ENCODE results near the gene ENKUR.

The ENKUR gene, protein sequence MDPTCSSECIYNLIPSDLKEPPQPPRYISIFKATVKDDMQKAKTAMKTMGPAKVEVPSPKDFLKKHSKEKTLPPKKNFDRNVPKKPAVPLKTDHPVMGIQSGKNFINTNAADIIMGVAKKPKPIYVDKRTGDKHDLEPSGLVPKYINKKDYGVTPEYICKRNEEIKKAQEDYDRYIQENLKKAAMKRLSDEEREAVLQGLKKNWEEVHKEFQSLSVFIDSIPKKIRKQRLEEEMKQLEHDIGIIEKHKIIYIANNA

DNA sequence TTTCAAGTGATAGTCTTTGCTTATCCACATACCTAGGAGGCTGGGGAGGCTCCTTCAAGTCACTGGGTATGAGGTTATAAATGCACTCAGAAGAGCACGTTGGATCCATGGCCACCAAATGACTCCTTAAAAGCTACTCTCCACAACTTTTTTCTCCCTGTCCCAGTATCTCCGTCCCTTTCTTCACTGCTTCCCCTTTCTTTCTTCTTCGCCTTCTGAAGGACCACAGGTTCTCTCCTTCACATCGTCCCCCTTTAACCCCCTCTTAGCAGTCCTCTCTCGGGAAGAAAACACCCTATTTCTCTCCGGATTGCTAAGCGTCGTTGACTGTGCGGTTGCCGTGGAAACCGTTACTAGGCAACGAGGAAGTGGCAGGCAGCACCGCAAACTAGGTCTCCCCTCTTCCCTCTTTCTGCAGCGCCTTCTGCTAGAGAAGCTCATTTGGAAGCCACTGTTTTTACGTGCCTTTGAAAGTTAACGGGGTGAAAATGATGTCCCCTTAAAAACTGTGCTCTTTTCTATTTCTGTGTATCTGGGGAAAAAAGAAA is at the start of gene ENKUR:
Gene ENKUR (minus strand): TSS at position 331 of the 548 bp plus-strand sequence. CDS start 222 bp downstream, at position 109.
- no peak for DNase-seq (ENCODE audit: low read depth, low spot score)

- DNase-seq (ENCODE audit: low read depth, low spot score), result no peak
Observed at GRCh38 chr10:25064401-25064800, 48.4 kb upstream of the ENKUR start.

DNA sequence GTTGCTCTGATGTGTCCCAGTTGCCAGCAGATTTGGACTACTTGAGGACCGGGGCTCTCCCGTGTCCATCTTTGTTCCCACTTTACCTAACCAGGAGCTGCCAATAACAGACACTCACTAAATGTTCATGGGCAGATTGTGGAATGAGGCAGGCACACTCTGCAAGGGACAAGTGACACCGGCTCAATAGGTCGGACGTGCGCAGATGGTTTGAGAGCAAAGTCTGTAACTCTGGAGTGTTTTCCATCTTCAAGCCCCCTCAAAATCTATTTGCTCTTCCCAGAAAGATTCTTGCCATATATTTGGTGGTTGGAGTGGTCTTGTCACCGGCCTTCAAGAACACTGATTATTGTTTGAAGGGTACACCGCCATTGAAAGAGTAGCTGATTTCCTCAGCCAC is 47.7 kb upstream of the ENKUR start:
- no peak for DNase-seq (ENCODE audit: low read depth, low spot score)

GRCh38 chr10:25063157-25063556 is 47.2 kb upstream of the ENKUR start:
- DNase-seq (ENCODE audit: low read depth, low spot score), result no peak

GRCh38 chr10:25061711-25062449 is 45.9 kb upstream of the ENKUR start:
- DNase-seq (ENCODE audit: low read depth, low spot score), result no peak

DNA sequence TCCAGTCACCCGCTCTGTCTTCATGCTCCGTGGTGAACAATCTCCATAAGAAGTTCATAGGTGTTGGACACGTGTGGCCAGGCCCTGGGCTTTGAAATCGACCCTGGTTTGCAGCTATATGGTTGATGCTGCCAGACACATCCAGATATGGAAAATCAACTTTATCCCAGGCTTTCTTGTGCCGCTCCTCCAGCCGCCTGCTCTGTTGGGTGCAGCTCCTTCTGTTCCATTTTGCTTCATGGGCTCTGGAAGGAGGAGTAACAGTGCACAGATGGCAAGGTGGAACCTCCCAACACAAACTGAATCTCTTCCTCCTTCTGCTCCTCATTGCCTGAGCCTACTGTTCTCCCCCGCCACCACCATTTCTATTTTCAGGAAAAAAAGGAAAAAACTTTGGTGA is 45.2 kb upstream of the ENKUR start:
- no peak for DNase-seq (ENCODE audit: low read depth, low spot score)

DNA sequence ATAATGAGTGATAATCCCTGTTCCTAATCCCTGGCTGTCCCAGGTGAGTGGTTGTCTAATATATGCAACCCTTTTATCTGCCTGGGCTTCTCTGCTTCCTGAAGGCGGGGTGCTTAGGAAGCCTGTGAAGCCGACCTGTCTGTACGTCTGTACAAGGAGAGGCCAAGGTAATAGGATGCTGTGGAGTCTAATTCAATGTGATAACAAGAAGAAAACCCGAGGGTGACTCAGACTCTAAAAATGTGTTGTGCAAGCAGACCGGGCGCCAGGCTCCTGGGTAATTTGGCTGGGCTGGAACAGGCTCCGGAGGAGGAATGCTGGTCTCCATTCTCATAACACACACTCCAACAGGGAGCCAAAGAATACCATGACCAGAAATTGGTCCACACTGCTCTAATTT is 44.0 kb upstream of the ENKUR start:
- DNase-seq (ENCODE audit: low read depth, low spot score), result no peak

GRCh38 chr10:25057886-25058285 is 41.9 kb upstream of the ENKUR start:
- no peak for DNase-seq (ENCODE audit: low read depth, low spot score)

DNA sequence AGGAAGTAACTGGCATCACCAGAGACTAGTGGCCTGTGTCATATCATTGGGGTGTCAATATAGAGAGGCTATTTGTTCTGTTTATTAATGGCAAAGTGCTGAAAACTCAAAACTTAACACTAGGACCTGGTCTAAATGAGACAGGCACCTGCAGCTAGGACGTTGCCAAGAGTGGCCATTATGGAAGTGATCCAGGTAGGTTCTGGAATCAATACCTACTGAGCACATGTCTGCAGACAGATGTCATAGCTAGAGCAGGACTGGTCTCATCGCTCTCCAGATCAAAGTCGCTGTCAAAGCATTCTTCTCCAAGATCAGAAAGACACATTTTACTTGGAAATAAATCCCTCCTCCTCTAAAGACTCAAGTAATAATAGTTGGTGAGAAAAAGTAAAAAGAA is 40.8 kb upstream of the ENKUR start:
- no peak for DNase-seq (ENCODE audit: low read depth, low spot score)

DNA sequence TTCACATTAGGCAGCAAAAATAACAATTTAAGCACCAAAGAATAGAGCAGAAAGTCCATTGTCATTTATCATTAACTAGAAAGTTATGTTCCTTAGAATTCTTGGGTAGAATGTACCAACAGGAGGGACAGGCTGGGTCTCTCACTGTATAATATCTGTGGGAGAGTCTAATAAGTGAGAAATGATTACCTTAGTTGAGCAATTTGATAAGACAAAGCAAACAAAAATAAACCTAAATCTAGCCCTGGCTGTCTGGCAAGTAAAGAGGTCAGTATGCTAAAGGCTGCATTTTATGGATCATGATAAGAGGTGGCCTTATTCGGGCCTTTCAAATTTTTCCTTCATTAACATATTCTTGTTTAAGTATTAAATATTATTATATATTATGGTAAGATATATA is 36.1 kb upstream of the ENKUR start:
- DNase-seq (ENCODE audit: low read depth, low spot score), result no peak

- DNase-seq (ENCODE audit: low read depth, low spot score), result no peak
Observed at GRCh38 chr10:25050402-25050801, 34.4 kb upstream of the ENKUR start.

GRCh38 chr10:25049966-25050365 is 34.0 kb upstream of the ENKUR start:
- no peak for DNase-seq (ENCODE audit: low read depth, low spot score)

DNA sequence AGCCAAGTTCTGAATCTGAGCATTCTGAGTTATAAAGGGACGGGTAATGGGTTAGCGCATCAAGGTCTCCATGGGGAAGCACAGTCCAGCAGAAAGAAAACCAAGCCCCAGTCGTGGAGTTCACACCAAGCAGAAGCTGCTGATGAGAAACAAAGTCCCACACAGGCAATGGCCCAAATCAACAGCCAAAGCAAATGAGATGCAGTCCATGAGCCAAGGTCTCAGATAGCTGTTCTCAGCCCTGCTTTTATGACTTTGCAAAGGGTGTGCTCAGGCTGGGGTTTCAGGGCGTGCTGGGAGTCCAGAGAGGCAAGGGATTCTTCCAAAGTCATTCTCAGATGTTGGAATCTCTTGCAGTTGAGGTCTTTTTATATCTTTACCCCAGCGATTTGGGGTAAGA is 32.5 kb upstream of the ENKUR start:
- DNase-seq (ENCODE audit: low read depth, low spot score), result no peak

DNA sequence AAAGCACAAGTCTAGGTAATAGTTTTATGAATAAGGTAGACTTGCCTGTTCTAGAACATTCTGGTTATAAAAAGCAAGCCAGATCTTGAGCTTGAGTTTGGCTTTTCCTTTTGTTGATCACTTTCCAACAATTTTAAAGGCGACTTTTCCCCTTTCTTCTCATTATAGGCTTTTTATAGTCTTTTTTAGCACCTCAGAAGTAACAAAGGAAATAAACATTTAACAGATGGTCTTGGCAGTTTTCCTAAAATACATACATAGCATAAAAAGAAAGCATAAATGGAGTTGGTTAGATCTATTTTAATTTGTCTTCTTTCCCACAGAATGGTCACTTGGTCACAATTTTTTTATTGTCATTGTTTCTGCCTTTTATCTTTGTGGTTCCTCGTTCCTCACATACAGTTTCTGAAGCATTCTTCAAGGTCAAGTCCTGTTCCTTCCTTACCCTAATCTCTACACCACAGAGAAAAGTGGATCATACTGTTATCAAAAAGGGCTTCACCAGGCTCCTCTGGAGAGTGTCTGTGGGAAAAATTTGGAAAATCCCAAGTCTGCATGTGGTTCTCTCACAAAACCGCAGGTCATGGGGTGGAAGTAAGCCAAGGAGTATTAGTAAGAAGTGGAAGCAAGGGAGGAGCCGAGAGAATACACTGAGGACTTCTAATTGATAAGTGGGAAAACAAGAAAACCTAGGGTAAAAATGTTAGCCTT is 31.8 kb upstream of the ENKUR start:
- no peak for DNase-seq (ENCODE audit: low read depth, low spot score)

GRCh38 chr10:25047088-25047487 is 31.1 kb upstream of the ENKUR start:
- DNase-seq (ENCODE audit: low read depth, low spot score), result no peak

DNA sequence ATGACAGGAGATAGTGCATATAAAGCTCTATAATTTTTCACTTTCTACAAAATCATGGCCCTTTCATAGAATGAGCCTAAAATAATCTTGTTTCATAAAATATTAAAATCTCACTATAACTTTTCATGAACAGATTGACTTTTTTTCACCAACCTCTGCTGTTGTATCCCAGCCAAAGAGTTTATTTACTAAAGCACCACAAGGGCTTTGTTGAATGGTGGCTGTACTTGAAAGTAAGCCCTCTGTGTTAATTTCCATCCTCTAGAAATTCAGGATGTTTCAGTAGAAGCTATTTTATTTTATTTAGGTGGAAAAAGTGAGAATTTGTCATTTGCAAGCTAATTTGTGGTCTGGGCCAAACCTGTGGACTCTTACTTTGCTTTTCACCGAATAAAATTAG is 30.7 kb upstream of the ENKUR start:
- DNase-seq (ENCODE audit: low read depth, low spot score), result no peak

- DNase-seq (ENCODE audit: low read depth, low spot score), result no peak
Observed at GRCh38 chr10:25039531-25039930, 23.6 kb upstream of the ENKUR start.

GRCh38 chr10:25038325-25038724 is 22.4 kb upstream of the ENKUR start:
- DNase-seq (ENCODE audit: low read depth, low spot score), result no peak

- DNase-seq (ENCODE audit: low read depth, low spot score), result no peak
Observed at GRCh38 chr10:25036381-25036780, 20.4 kb upstream of the ENKUR start.

DNA sequence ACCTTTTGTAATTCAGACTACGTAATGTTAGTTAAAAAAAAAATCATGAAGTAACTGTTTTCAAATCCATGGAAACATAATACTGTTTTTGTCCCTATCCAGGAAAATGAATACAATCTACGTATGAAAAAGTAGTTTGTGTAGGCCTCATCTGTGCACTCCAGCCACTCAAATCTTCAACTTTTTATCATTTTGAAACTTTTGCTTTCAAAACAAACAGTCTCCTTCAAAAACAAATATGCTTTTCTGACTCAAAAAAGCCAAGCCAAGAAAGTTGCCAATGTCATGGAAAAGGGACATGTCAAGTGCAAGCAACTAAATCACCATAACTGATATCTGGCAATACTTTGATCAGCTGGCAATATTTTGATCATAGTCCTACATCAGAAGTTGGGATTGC is 13.6 kb upstream of the ENKUR start:
- DNase-seq (ENCODE audit: low read depth, low spot score), result no peak

- no peak for DNase-seq (ENCODE audit: low read depth, low spot score)
Observed at GRCh38 chr10:25028711-25029110, 12.8 kb upstream of the ENKUR start.

DNA sequence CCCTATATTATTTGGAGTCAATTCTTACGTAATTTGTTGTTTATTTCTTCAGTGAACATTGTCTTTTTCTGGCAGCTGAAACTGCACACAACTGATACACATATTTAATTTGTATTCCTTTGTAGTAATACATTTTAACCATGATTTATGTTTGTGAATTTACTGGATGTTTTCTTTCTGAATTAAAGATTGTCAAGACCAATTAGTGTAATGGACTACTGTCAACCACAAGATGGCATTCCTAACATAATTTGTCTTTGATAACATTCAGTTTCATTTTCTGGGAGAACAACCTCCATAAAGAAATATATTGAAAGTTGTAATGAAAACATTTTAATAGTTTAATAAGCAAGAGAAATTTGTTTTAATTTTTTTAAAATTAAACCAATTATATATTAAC is 10.5 kb upstream of the ENKUR start:
- no peak for DNase-seq (ENCODE audit: low read depth, low spot score)

GRCh38 chr10:25024528-25024927 is 8.6 kb upstream of the ENKUR start:
- no peak for DNase-seq (ENCODE audit: low read depth, low spot score)

Data from brain pericyte (primary cell).